Ovary (tissue), 9 donors: Measurements from ENCODE around the gene NFIB. TPM values are rescaled to one million over a fixed set of nuclear protein-coding genes. Genes with fewer than 3 reads are reported as not detected.

ENCODE experiments used
- DNase-seq, 5 donors: peaks; one replicate each; pipeline ENCODE4 v3.0.0-alpha.2; 2019 to 2020
- H3K27ac ChIP-seq, 2 donors: fragments of 200-600 bp; one replicate each; pipeline versions ENCODE4 v1.5.1 to v1.8.0; 2019 to 2022
- H3K27me3 ChIP-seq: fragments of 200-600 bp; one replicate; pipeline ENCODE4 v1.8.0; 2022
- H3K36me3 ChIP-seq: fragments of 200-600 bp; sonication (generic); one replicate; pipeline ENCODE4 v1.5.1; 2019
- H3K4me1 ChIP-seq: one replicate; pipeline ENCODE4 v1.8.1; 2013; ENCODE audit warnings: mild to moderate bottlenecking, moderate library complexity; ENCODE audit not compliant: insufficient read depth
- H3K4me3 ChIP-seq: fragments of 200-600 bp; sonication (generic); one replicate; pipeline ENCODE4 v1.5.1; 2017
- H3K9me3 ChIP-seq, 2 donors: fragments of 200-600 bp in 1 of 2; sonication (generic) in 1 of 2; one replicate each; pipeline versions ENCODE4 v1.5.1 to v1.8.1; 2013 to 2019; ENCODE audit warnings: mild to moderate bottlenecking in 1 of 2, moderate library complexity in 1 of 2
- CTCF ChIP-seq, 3 donors: fragments of 450-650 bp in 2 of 3; fragments of 200-600 bp in 1 of 3; IDR thresholded peaks; one replicate each; pipeline versions ENCODE4 v1.5.1 to v1.8.0; 2016 to 2022; ENCODE audit warnings: antibody characterized with exemption in 3 of 3, mild to moderate bottlenecking in 1 of 3
- EP300 ChIP-seq: sonication (generic); formaldehyde crosslinking; IDR thresholded peaks from one replicate; pipeline ENCODE4 v1.6.1; 2017; ENCODE audit warnings: antibody characterized with exemption
- POLR2A ChIP-seq: fragments of 450-650 bp; IDR thresholded peaks from one replicate; pipeline ENCODE4 v1.6.1; 2017; ENCODE audit warnings: antibody characterized with exemption, mild to moderate bottlenecking, moderate library complexity
- WGBS, 3 donors: extraction: QIAGEN DNeasy Blood & Tissue Kit in 1 of 3; methylation state at CpG; one replicate each; pipeline versions ENCODE4 v1.1.5 to v1.1.7; 2013 to 2017; 5-methylcytosine and 5-hydroxymethylcytosine counted together
- intact Hi-C, 4 donors: fragments of 100-400 bp; cut with DNase I; formaldehyde crosslinking; loops; one replicate each; pipeline versions ENCODE4 v1.11.0 to v1.15.1; 2022 to 2023
- polyA plus RNA-seq, 2 donors: library from polyadenylated mRNA; stranded (reverse); fragments of 200-250 nt in 1 of 2; fragments of 350-450 nt in 1 of 2; fragmentation: Illumina TruSeq in 1 of 2; extraction: RNeasy Lipid Tissue Mini Kit (QIAGEN cat#74804) in 1 of 2; gene quantifications; one replicate each; pipeline ENCODE4 v1.2.3, GENCODE V29; 2013 to 2014
- total RNA-seq, 7 donors: library from RNA; depleted of rRNA in 2 of 7; stranded (reverse); fragments of >200 nt in 2 of 7; fragmentation: NEBNext Ultra II Directional in 3 of 7; extraction: Animal tissue kit (Norgen Biotek cat#: 25700) in 3 of 7; gene quantifications; one replicate each; pipeline versions ENCODE4 v1.1.0 to v1.2.4, GENCODE V29; 2016 to 2023
- donor health status: DM: no; HTN: no; CAD: no; lungs with moderate emphysema.
- donor health status: DM: no; HTN: no; CAD: no.
- donor health status: Bipolar disorder and iron deficiency.
- donor health status: DM: yes; HTN: yes; CAD: no.
- donor health status: DM: no; HTN: no; CAD: no.
- donor health status: DM: yes; HTN: yes; CAD: no.

The NFIB gene
- total and polyA plus RNA-seq, 9 donors = 8.7 to 111 (median 53.2) TPM

- TF ChIP-seq EP300 = no peak
- no peak for TF ChIP-seq POLR2A
- TF ChIP-seq CTCF (IDR thresholded peaks at IDR 0.05) = no peak
- H3K4me1 ChIP-seq = no peaks in the 10 kb centered on the region
- H3K27me3 ChIP-seq = no peaks in the 10 kb centered on the region
- no peak overlapping the region for H3K4me3 ChIP-seq
- intact Hi-C loops = loop anchor here in 1 of 4 donors (10.0 kb wide), 1 partner anchor 210 kb away; the partner anchor contains the start of gene NFIB
- no peaks in the 10 kb centered on the region for H3K9me3 ChIP-seq
- no peak overlapping the region for H3K27ac ChIP-seq
- no peaks in the 10 kb centered on the region for H3K36me3 ChIP-seq
- 94 to 98% (median 96%) methylated on average over 3 of the region's 3 CpGs for whole genome bisulfite sequencing, 3 donors
- no peak for DNase-seq
Measured at GRCh38 chr9:14104496-14104895, 209.4 kb downstream of the NFIB start.

- no peak overlapping the region for H3K4me3 ChIP-seq
- DNase-seq = no peak
- intact Hi-C loops = loop anchor here in 1 of 4 donors (10.0 kb wide), 1 partner anchor 212 kb away; the partner anchor contains the start of gene NFIB
- no peaks in the 10 kb centered on the region for H3K36me3 ChIP-seq
- no peaks in the 10 kb centered on the region for H3K9me3 ChIP-seq
- no peaks in the 10 kb centered on the region for H3K27me3 ChIP-seq
- peaks cover 1% of the 10 kb centered on the region for H3K4me1 ChIP-seq
- H3K27ac ChIP-seq = no peak overlapping the region
- TF ChIP-seq EP300 (no peak), CTCF (IDR thresholded peaks at IDR 0.05) (no peak), POLR2A (no peak)
- WGBS, 3 donors = 6 to 14% (median 10%) methylated on average over 3 of the region's 3 CpGs
Measured at GRCh38 chr9:14103115-14103514, 210.8 kb downstream of the NFIB start.

GRCh38 chr9:14099737-14100136 lies 214.2 kb downstream of the NFIB start:
- TF ChIP-seq EP300 (no peak), POLR2A (no peak)
- no peaks in the 10 kb centered on the region for H3K27me3 ChIP-seq
- WGBS, 3 donors = 95 to 98% (median 96%) methylated on average over 7 of the region's 7 CpGs
- DNase-seq = no peak
- intact Hi-C loops = loop anchor here in 2 of 4 donors (10.0 kb wide), 1 partner anchor 215 kb away; the partner anchor contains the start of gene NFIB (in 2 of the 2)
- no peaks in the 10 kb centered on the region for H3K9me3 ChIP-seq
- H3K36me3 ChIP-seq = no peaks in the 10 kb centered on the region
- no peak overlapping the region for H3K27ac ChIP-seq
- no peak overlapping the region for H3K4me3 ChIP-seq
- H3K4me1 ChIP-seq = peaks cover 1% of the 10 kb centered on the region

- H3K27ac ChIP-seq = no peak overlapping the region
- intact Hi-C loops = loop anchor here in 1 of 4 donors (10.0 kb wide), 1 partner anchor 216 kb away; the partner anchor contains the start of gene NFIB
- no peaks in the 10 kb centered on the region for H3K36me3 ChIP-seq
- H3K4me1 ChIP-seq = peaks cover 1% of the 10 kb centered on the region
- H3K9me3 ChIP-seq = no peaks in the 10 kb centered on the region
- 62 to 71% (median 66%) methylated on average over 3 of the region's 3 CpGs for WGBS, 3 donors
- no peak overlapping the region for H3K4me3 ChIP-seq
- H3K27me3 ChIP-seq = no peaks in the 10 kb centered on the region
- no peak for TF ChIP-seq POLR2A
- TF ChIP-seq CTCF (IDR thresholded peaks at IDR 0.05) = no peak
- no peak for TF ChIP-seq EP300
- DNase-seq = no peak
Measured at GRCh38 chr9:14098486-14099180, 215.3 kb downstream of the NFIB start.
